Airway epithelial cell (primary cell): Measurements from ENCODE around the gene NTN1. TPM values are rescaled to one million over a fixed set of nuclear protein-coding genes. Genes with fewer than 3 reads are reported as not detected.

Source experiments
- total RNA-seq: library from RNA; depleted of rRNA; stranded (reverse); fragments of >200 nt; gene quantifications from 2 replicates; pipeline ENCODE4 v1.2.3, GENCODE V29; 2015

NTN1 gene
- 1.7 and 1.8 TPM in 2 replicates for total RNA-seq

GRCh38 chr17:9021158-9021991, at the start of gene NTN1:
Gene NTN1 (plus strand): TSS chr17:9021510. CDS start chr17:9022374, 864 bp downstream.

Other genes with a start within 250 kb of the NTN1 start
- not detected in 2 replicates for gene MFSD6L, start 222.1 kb upstream of the NTN1 start, total RNA-seq
- 0.07 TPM in 1 of 2 replicates, not detected in the other for gene PIK3R6, start 153.8 kb upstream of the NTN1 start, total RNA-seq
- 0.56 TPM in 1 of 2 replicates, not detected in the other for gene PIK3R5, start 55.8 kb upstream of the NTN1 start, total RNA-seq